ENCODE results near the gene TAP2. TPM values are rescaled to one million over a fixed set of nuclear protein-coding genes. Genes with fewer than 3 reads are reported as not detected.
"Not testable (repeated sequence)": the region's sequence is repeated elsewhere in the genome, so short reads cannot be mapped to it uniquely, and the experiment has no call there.

TAP2 gene
- total and polyA plus RNA-seq, 4 experiments from 2014 or later = 11.0 to 112 (median 61.1) TPM

DNA sequence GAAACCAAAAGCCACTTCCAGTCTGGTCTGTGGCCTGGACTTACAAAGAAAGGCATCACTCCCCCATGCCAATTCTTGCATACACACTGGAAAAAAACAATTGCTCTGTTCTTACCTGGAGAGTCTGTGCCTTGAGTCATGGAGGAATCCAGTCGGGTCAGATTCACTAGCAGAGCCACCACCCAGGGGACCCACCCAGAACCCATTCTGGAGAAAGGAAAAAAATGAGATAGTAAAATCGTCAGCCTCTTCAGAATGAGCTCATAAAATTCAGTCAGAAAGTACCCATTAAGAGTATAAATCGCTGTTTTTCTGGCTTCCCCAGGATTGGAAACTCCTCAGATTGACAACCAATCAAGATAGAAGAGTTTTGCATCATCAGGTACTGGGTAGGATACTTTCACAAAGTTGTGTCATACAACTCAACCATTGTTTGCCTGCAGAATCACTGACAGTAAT, 21.8 kb downstream of the TAP2 start, which contains the start of gene HLA-DOB:
HLA-DOB (minus strand) TSS at position 257 of the 459 bp plus-strand sequence; CDS start at position 206, 51 bp downstream.
- CTCF ChIA-PET (ENCODE audit: partially characterized antibody) = no interaction called here
- Mint-ChIP-seq H3K36me3 (peaks cover 0 to 5% of the 10 kb centered on the region in 2 donors), H3K9me3 (no peaks in the 10 kb centered on the region), H3K4me3 (no peak within 1 kb of the TSS), H3K27ac (no peak within 1 kb of the TSS), H3K4me1 (no peaks in the 10 kb centered on the region), H3K27me3 (no peaks in the 10 kb centered on the region)
- POLR2A ChIA-PET (ENCODE audit: partially characterized antibody) = no interaction called here
- no peaks in the 10 kb centered on the region for H3K27me3 ChIP-seq (ENCODE audit: insufficient read depth, low read length)
- intact Hi-C loops (cut with micrococcal nuclease) = no loop called here
- no peaks in the 10 kb centered on the region for H3K36me3 ChIP-seq (ENCODE audit: insufficient read depth, low read length)
- no peak within 1 kb of the TSS for H3K4me3 ChIP-seq (ENCODE audit: low read length in 2 of 2)
- H3K9me3 ChIP-seq (ENCODE audit: control insufficient read depth in 1 of 2, low read length in 2 of 2) = no peaks in the 10 kb centered on the region
- no peaks in the 10 kb centered on the region for H3K4me1 ChIP-seq (ENCODE audit: insufficient read depth, low read length)
- no peak within 1 kb of the TSS for H3K27ac ChIP-seq (ENCODE audit: low read depth, low read length)
- DNase-seq = peak in 2 of 5 donors; percentile 32 to 33

DNA sequence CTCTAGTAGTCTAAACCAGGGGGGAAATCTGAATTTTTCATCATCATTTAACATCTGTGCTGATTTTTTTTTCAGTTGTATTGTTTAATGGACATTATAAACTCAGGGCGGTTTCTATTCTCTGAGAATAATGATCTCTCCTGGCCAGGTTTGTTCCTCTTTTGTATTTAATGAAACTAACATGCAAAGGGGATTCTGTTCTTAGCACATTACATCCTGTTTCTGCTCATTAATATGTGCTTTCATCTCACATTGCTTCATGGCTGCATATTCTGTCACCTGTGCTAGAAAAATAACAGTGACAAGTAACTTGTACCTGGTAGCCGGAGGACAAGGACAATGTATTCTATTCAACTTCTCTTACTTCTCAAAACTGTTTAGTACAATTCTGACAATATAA, 22.5 kb downstream of the TAP2 start:
- peaks cover 0 to 5% of the 10 kb centered on the region in 2 donors for H3K36me3 Mint-ChIP-seq
- Histone ChIP-seq H3K4me1 (ENCODE audit: insufficient read depth, low read length) (no peaks in the 10 kb centered on the region), H3K27ac (ENCODE audit: low read depth, low read length) (no peak overlapping the region)

GRCh38 chr6:32815115-32815514, 23.4 kb downstream of the TAP2 start:
- H3K4me3 ChIP-seq (ENCODE audit: low read length in 2 of 2) = no peak overlapping the region
- H3K27me3 Mint-ChIP-seq = peaks cover 0 to 2% of the 10 kb centered on the region in 2 donors

More for the DNA sequence above, 22.5 kb downstream of the TAP2 start:
- Histone ChIP-seq H3K4me3 (ENCODE audit: low read length in 2 of 2) (no peak overlapping the region), H3K36me3 (ENCODE audit: insufficient read depth, low read length) (no peaks in the 10 kb centered on the region), H3K9me3 (ENCODE audit: control insufficient read depth in 1 of 2, low read length in 2 of 2) (no peaks in the 10 kb centered on the region), H3K27me3 (ENCODE audit: insufficient read depth, low read length) (no peaks in the 10 kb centered on the region)
- Mint-ChIP-seq H3K4me1 (no peaks in the 10 kb centered on the region), H3K9me3 (no peaks in the 10 kb centered on the region), H3K4me3 (no peak overlapping the region), H3K27ac (no peak overlapping the region), H3K27me3 (no peaks in the 10 kb centered on the region)
- DNase-seq = no peak
- ChIA-PET CTCF (ENCODE audit: partially characterized antibody) (no interaction called here), POLR2A (ENCODE audit: partially characterized antibody) (no interaction called here)
- intact Hi-C loops (cut with micrococcal nuclease) = no loop called here

GRCh38 chr6:32814145-32814544, 24.4 kb downstream of the TAP2 start:
- Mint-ChIP-seq H3K27ac (peak overlapping the region in 2 of 7 donors; percentile 61 to 66), H3K4me3 (no peak overlapping the region), H3K27me3 (peaks cover 0 to 2% of the 10 kb centered on the region in 2 donors)

More at GRCh38 chr6:32815115-32815514, 23.4 kb downstream of the TAP2 start:
- Histone ChIP-seq H3K27me3 (ENCODE audit: insufficient read depth, low read length) (no peaks in the 10 kb centered on the region), H3K9me3 (ENCODE audit: control insufficient read depth in 1 of 2, low read length in 2 of 2) (no peaks in the 10 kb centered on the region), H3K4me1 (ENCODE audit: insufficient read depth, low read length) (no peaks in the 10 kb centered on the region), H3K27ac (ENCODE audit: low read depth, low read length) (no peak overlapping the region), H3K36me3 (ENCODE audit: insufficient read depth, low read length) (no peaks in the 10 kb centered on the region)
- intact Hi-C loops (cut with micrococcal nuclease) = no loop called here
- no peak for DNase-seq
- no peak overlapping the region for H3K27ac Mint-ChIP-seq
- H3K4me3 Mint-ChIP-seq = no peak overlapping the region
- ChIA-PET POLR2A (ENCODE audit: partially characterized antibody) (no interaction called here), CTCF (ENCODE audit: partially characterized antibody) (no interaction called here)
- peaks cover 0 to 5% of the 10 kb centered on the region in 2 donors for H3K36me3 Mint-ChIP-seq
- no peaks in the 10 kb centered on the region for H3K4me1 Mint-ChIP-seq
- no peaks in the 10 kb centered on the region for H3K9me3 Mint-ChIP-seq

GRCh38 chr6:32809171-32809570, 29.4 kb downstream of the TAP2 start:
- Histone ChIP-seq H3K27me3 (ENCODE audit: insufficient read depth, low read length) (no peaks in the 10 kb centered on the region), H3K4me3 (ENCODE audit: low read length in 2 of 2) (no peak overlapping the region), H3K36me3 (ENCODE audit: insufficient read depth, low read length) (no peaks in the 10 kb centered on the region), H3K9me3 (ENCODE audit: control insufficient read depth in 1 of 2, low read length in 2 of 2) (no peaks in the 10 kb centered on the region), H3K4me1 (ENCODE audit: insufficient read depth, low read length) (no peaks in the 10 kb centered on the region), H3K27ac (ENCODE audit: low read depth, low read length) (no peak overlapping the region)
- intact Hi-C loops (cut with micrococcal nuclease) = no loop called here
- Mint-ChIP-seq H3K27me3 (peaks cover 21 to 26% of the 10 kb centered on the region in 2 donors), H3K9me3 (peaks cover 0 to 11% (median 0%) of the 10 kb centered on the region in 8 donors), H3K36me3 (peaks cover 0 to 2% of the 10 kb centered on the region in 2 donors), H3K4me3 (no peak overlapping the region), H3K27ac (no peak overlapping the region), H3K4me1 (no peaks in the 10 kb centered on the region)
- ChIA-PET CTCF (ENCODE audit: partially characterized antibody) (interaction anchor here (1.1 to 1.3 kb wide), 4 partner anchors 12 to 395 kb away, joined by 3 to 6 read pairs (median 3); partner anchors contain the start of gene TAP2), POLR2A (ENCODE audit: partially characterized antibody) (no interaction called here)
- no peak for DNase-seq

More at GRCh38 chr6:32814145-32814544, 24.4 kb downstream of the TAP2 start:
- POLR2A ChIA-PET (ENCODE audit: partially characterized antibody) = no interaction called here
- Histone ChIP-seq H3K9me3 (ENCODE audit: control insufficient read depth in 1 of 2, low read length in 2 of 2) (no peaks in the 10 kb centered on the region), H3K4me1 (ENCODE audit: insufficient read depth, low read length) (no peaks in the 10 kb centered on the region), H3K27me3 (ENCODE audit: insufficient read depth, low read length) (no peaks in the 10 kb centered on the region), H3K27ac (ENCODE audit: low read depth, low read length) (no peak overlapping the region), H3K36me3 (ENCODE audit: insufficient read depth, low read length) (no peaks in the 10 kb centered on the region), H3K4me3 (ENCODE audit: low read length in 2 of 2) (no peak overlapping the region)
- no peak for DNase-seq
- H3K4me1 Mint-ChIP-seq = no peaks in the 10 kb centered on the region
- peaks cover 0 to 5% of the 10 kb centered on the region in 2 donors for H3K36me3 Mint-ChIP-seq
- H3K9me3 Mint-ChIP-seq = no peaks in the 10 kb centered on the region
- intact Hi-C loops (cut with micrococcal nuclease) = no loop called here
- CTCF ChIA-PET (ENCODE audit: partially characterized antibody) = no interaction called here

- intact Hi-C loops (cut with micrococcal nuclease) = no loop called here
- H3K27ac Mint-ChIP-seq = no peak overlapping the region
- no peak overlapping the region for H3K4me3 Mint-ChIP-seq
- H3K27me3 Mint-ChIP-seq = peaks cover 32 to 40% of the 10 kb centered on the region in 2 donors
- CTCF ChIA-PET (ENCODE audit: partially characterized antibody) = no interaction called here
- Histone ChIP-seq H3K9me3 (ENCODE audit: control insufficient read depth in 1 of 2, low read length in 2 of 2) (no peaks in the 10 kb centered on the region), H3K27me3 (ENCODE audit: insufficient read depth, low read length) (no peaks in the 10 kb centered on the region), H3K4me3 (ENCODE audit: low read length in 2 of 2) (no peak overlapping the region), H3K4me1 (ENCODE audit: insufficient read depth, low read length) (no peaks in the 10 kb centered on the region), H3K27ac (ENCODE audit: low read depth, low read length) (no peak overlapping the region), H3K36me3 (ENCODE audit: insufficient read depth, low read length) (no peaks in the 10 kb centered on the region)
- no peak for DNase-seq
- no peaks in the 10 kb centered on the region for H3K36me3 Mint-ChIP-seq
- POLR2A ChIA-PET (ENCODE audit: partially characterized antibody) = no interaction called here
- peaks cover 0 to 11% (median 0%) of the 10 kb centered on the region in 8 donors for H3K9me3 Mint-ChIP-seq
- no peaks in the 10 kb centered on the region for H3K4me1 Mint-ChIP-seq
Measured at GRCh38 chr6:32807020-32807580, 31.4 kb downstream of the TAP2 start.

DNA sequence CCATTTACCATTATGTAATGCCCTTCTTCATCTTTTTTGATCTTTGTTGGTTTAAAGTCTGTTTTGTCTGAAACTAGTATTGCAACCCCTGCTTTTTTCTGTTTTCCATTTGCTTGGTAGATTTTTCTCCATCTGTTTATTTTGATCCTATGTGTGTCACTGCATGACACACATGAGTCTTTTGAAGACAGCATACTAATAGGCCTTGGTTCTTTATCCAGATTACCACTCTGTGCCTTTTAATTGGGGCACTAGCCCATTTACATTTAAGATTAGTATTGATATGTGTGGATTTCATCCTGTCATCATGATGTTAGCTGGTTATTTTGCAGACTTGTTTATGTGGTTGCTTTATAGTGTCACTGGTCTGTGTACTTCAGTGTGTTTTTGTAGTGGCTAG, 33.1 kb downstream of the TAP2 start:
- H3K27ac ChIP-seq (ENCODE audit: low read depth, low read length); H3K4me3 Mint-ChIP-seq; H3K27ac Mint-ChIP-seq; H3K36me3 ChIP-seq (ENCODE audit: insufficient read depth, low read length); H3K9me3 ChIP-seq (ENCODE audit: control insufficient read depth in 1 of 2, low read length in 2 of 2); H3K4me3 ChIP-seq (ENCODE audit: low read length in 2 of 2); H3K4me1 Mint-ChIP-seq; H3K4me1 ChIP-seq (ENCODE audit: insufficient read depth, low read length); POLR2A ChIA-PET (ENCODE audit: partially characterized antibody); DNase-seq; H3K36me3 Mint-ChIP-seq; intact Hi-C loops (cut with micrococcal nuclease): not testable (repeated sequence)
- CTCF ChIA-PET (ENCODE audit: partially characterized antibody) = interaction anchor here (0.6 kb wide), 1 partner anchor 150 kb away, joined by 5 read pairs; no protein-coding TSS in a partner anchor
- H3K27me3 ChIP-seq (ENCODE audit: insufficient read depth, low read length) = peaks cover 11% of the 10 kb centered on the region
- Mint-ChIP-seq H3K27me3 (peaks cover 37 to 41% of the 10 kb centered on the region in 2 donors), H3K9me3 (peaks cover 0 to 11% (median 0%) of the 10 kb centered on the region in 8 donors)

Measured in CD4-positive, alpha-beta memory T cell (primary cell).